ENCODE data around the gene ATOX1.
"Not testable (repeated sequence)": the region's sequence is repeated elsewhere in the genome, so short reads cannot be mapped to it uniquely, and the experiment has no call there.

The ATOX1 gene

GRCh38 chr5:151758430-151759241, at the start of gene ATOX1:
TSS of gene ATOX1 (minus strand) at chr5:151758631. CDS start at chr5:151758551, 80 bp downstream.
- DNase-seq (ENCODE audit: low read depth, low spot score), result peak; percentile 39

- no peak for DNase-seq (ENCODE audit: low read depth, low spot score)
Measured at GRCh38 chr5:151805414-151806223, 47.2 kb upstream of the ATOX1 start.

GRCh38 chr5:151800532-151800931, 42.1 kb upstream of the ATOX1 start:
- DNase-seq (ENCODE audit: low read depth, low spot score), result no peak

- DNase-seq (ENCODE audit: low read depth, low spot score), result no peak
Measured at GRCh38 chr5:151799407-151799806, 41.0 kb upstream of the ATOX1 start.

GRCh38 chr5:151798674-151799073, 40.2 kb upstream of the ATOX1 start:
- DNase-seq (ENCODE audit: low read depth, low spot score), result no peak

- DNase-seq (ENCODE audit: low read depth, low spot score), result no peak
Measured at GRCh38 chr5:151795426-151795825, 37.0 kb upstream of the ATOX1 start.

- DNase-seq (ENCODE audit: low read depth, low spot score), result no peak
Measured at GRCh38 chr5:151793358-151793757, 34.9 kb upstream of the ATOX1 start.

DNA sequence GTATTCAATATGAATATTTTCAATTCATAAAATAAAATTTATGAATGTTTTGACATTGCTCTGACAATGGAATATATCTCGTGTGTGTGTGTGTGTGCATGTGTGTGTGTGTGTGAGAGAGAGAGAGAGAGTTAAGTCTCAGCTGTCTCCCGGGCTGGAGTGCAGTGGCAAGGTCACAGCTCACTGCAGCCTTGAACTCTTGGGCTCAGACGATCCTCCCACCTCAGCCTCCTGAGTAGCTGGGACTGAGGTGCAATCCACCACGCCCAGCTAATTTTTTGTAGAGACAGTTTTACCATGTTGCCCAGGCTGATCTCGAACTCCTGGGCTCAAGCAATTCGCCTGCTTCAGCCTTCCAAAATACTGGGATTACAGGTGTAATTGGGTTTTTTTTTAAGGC, 29.4 kb upstream of the ATOX1 start:
- no peak for DNase-seq (ENCODE audit: low read depth, low spot score)

DNA sequence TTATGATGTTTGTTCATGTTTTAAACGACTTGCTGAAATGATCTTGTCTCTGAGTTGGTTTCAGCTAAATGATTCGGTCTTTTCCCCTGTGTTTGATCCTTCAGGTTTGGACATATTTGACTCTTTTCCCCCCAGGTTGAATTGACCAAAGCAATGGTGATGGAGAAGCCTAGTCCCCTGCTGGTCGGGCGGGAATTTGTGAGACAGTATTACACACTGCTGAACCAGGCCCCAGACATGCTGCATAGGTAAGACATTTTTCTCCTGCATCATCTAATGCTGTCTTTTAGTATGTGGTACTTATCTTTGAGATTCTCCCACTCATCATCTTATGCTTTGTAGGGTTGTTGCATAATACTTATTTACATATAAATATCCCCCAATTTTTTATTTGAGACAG, 28.0 kb upstream of the ATOX1 start:
- no peak for DNase-seq (ENCODE audit: low read depth, low spot score)

GRCh38 chr5:151784141-151784540, 25.7 kb upstream of the ATOX1 start:
- DNase-seq (ENCODE audit: low read depth, low spot score), result no peak

GRCh38 chr5:151783664-151784063, 25.2 kb upstream of the ATOX1 start:
- DNase-seq (ENCODE audit: low read depth, low spot score), result not testable (repeated sequence)

DNA sequence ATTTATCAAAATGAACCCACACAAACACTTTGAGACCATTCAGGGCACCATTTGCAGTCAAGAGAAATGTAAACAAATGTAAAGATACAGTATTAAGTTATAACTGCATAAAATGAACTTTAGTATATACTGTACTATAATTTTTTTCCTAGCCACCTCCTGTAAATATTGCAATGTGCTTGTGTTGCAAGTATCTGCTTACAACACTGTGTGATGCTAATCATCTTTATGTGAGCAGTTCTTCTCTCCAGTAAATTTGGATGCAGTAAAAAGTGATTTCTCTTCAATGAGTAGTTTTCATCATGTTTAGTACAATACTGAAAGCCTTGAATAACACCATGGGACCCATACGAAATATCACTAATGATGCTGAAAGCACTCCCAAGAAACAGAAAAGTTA, 22.8 kb upstream of the ATOX1 start:
- DNase-seq (ENCODE audit: low read depth, low spot score), result no peak

GRCh38 chr5:151780348-151780747, 21.9 kb upstream of the ATOX1 start:
- no peak for DNase-seq (ENCODE audit: low read depth, low spot score)

DNA sequence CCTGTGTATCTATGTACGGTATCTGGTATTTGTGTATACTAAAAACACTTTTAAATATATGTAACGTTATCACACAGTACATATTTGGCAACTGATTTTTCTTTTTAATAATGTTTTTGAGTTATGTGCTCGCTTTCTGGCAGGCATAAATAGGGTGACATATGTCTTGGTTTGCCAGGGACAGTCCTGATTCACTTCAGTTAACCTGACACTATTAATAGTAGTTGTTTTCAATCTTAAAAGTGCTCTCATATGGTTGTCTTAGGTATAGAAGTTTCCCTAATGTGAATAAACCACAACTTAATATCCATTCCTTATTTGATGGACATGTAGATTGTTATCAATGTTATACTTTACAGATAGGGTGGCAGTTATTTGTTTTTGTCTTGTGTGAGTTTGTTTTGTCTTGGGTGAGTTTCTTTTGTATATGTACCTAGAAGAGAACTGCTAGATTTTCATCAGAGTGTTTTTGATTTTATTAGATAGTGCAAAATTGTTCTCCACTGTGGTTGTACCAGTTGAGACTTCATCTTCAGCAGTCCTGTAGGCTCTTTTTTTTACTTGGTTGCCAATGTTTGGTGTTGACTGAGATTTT, 21.2 kb upstream of the ATOX1 start:
- no peak for DNase-seq (ENCODE audit: low read depth, low spot score)

GRCh38 chr5:151775025-151775606, 16.7 kb upstream of the ATOX1 start:
- DNase-seq (ENCODE audit: low read depth, low spot score), result no peak

DNA sequence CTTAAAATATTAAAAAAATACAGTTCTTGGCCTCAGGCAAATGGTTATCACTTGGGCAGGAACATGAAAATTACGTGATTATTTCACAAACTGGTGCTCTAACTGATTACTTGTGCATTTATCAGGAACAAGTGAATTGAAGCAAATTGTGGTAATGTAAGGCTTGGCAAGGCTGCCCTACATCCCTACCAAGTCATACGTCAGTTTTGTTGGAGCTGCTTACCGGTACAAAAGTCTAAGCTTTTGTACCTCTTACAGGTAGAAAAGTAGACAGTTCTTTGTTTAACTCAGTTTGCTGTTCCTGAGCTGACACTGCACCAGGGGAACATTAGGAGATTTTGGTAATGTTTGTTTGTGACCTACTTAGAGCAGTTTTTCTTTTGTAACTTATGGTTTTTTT, 15.5 kb upstream of the ATOX1 start:
- no peak for DNase-seq (ENCODE audit: low read depth, low spot score)

GRCh38 chr5:151772846-151773561, 14.6 kb upstream of the ATOX1 start:
- no peak for DNase-seq (ENCODE audit: low read depth, low spot score)

DNA sequence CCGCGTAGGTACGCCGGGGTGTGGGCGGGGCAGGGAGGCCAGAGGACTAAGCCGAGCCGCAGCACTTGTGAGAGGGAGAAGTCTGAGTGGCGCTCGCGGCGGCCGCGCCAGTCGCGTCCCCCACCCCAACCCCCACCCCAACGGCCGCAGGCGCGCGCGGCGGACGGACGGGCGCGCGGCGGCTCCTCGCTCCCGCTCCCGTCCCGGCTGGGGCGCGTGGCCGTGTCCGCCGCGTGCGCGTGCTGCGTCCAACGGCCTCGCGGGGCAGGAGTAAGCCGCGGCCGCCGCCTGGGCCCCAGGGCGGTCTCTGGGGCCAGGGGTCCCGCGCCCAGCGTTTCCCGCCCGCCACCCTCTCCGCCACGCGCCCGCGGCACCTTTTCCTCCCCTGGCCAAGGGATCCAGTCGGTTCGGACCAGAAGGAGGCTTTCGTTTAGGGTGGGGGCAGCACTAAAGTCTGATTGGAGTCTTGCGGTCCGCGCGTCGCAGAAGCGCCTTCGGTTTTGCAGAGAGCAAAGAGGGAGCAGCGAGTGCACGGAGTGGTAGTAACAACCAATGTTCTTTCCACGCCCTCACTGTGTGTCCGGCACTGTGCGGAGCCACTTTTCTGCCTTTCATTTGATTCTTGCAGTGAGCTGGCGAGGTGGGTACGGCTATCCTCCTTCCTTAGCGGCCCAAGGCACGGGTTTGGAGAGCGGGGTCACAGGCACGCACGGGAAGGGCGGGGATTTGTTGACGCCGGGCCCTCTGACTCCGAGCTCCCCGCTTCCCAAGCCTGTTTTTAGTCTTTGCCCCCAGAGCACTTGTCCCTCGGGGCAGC, 13.8 kb upstream of the ATOX1 start:
- no peak for DNase-seq (ENCODE audit: low read depth, low spot score)

- DNase-seq (ENCODE audit: low read depth, low spot score), result peak; percentile 100
Measured at GRCh38 chr5:151771259-151772028, 13.0 kb upstream of the ATOX1 start, which contains the start of gene G3BP1. TSS of gene G3BP1 (plus strand) at chr5:151771954. CDS start at chr5:151786621, 14,667 bp downstream.
